COLO668 (cell line): ENCODE data around the gene ANTKMT.

Experiments used
- DNase-seq: peaks from one replicate; lab custom pipeline; 2025; ENCODE audit not compliant: unreplicated experiment; lab: John Stamatoyannopoulos, UW

Gene ANTKMT

GRCh38 chr16:712740-713250 lies 8.2 kb upstream of the ANTKMT start:
- peak; percentile 69 for DNase-seq

GRCh38 chr16:714079-714478 lies 6.9 kb upstream of the ANTKMT start:
- DNase-seq, result no peak

GRCh38 chr16:714558-715476 lies 6.1 kb upstream of the ANTKMT start, which contains the start of gene METRN:
METRN (plus strand) TSS chr16:715118; CDS start chr16:715290, 172 bp downstream.
- DNase-seq, result peak; percentile 93

GRCh38 chr16:715477-716199 lies 5.3 kb upstream of the ANTKMT start:
- DNase-seq, result peak; percentile 71

- peak; percentile 70 for DNase-seq
These were observed 4.8 kb upstream of the ANTKMT start for GRCh38 chr16:716200-716568.

GRCh38 chr16:716768-717325 lies 4.1 kb upstream of the ANTKMT start:
- DNase-seq, result no peak

- no peak for DNase-seq
These were observed 3.3 kb upstream of the ANTKMT start for GRCh38 chr16:717450-718245.

GRCh38 chr16:718389-718788 lies 2.6 kb upstream of the ANTKMT start:
- no peak for DNase-seq

GRCh38 chr16:718922-719321 lies 2.0 kb upstream of the ANTKMT start:
- DNase-seq, result no peak

- DNase-seq, result peak; percentile 52
These were observed 1.0 kb upstream of the ANTKMT start for GRCh38 chr16:719815-720446.

GRCh38 chr16:720447-720989 lies 428 bp upstream of the ANTKMT start:
- DNase-seq, result peak; percentile 72

- DNase-seq, result no peak
These were observed 1.0 kb downstream of the ANTKMT start for GRCh38 chr16:721765-722540.

GRCh38 chr16:722835-723633 lies 2.1 kb downstream of the ANTKMT start:
- no peak for DNase-seq

GRCh38 chr16:723695-724094 lies 2.7 kb downstream of the ANTKMT start:
- no peak for DNase-seq

- peak; percentile 38 for DNase-seq
These were observed 3.5 kb downstream of the ANTKMT start for GRCh38 chr16:724188-725040.

GRCh38 chr16:725041-725376 lies 4.1 kb downstream of the ANTKMT start:
- DNase-seq, result no peak

GRCh38 chr16:725463-726187 lies 4.7 kb downstream of the ANTKMT start:
- DNase-seq, result peak; percentile 84
